Measurements from ENCODE around the gene PHLPP1. TPM values are rescaled to one million over a fixed set of nuclear protein-coding genes. Genes with fewer than 3 reads are reported as not detected.

The PHLPP1 gene
- total and polyA plus RNA-seq, 9 donors, result 6.3 to 11.3 (median 9.8) TPM

DNA sequence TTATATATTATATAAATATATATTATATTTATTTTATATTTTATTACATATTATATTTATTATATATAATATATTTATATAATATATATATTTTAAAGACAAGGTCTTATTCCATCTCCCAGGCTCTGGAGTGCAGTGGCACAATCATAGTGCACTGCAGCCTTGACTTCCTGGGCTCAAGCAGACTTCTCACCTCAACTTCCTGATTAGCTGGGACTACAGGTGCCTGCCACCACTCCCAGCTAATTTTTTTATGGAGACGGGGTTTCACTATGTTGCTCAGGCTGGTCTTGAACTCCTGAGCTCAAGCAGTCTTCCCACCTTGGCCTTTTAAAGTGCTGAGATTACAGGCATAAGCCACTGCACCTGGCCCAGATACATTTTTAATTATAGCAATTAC, 110.0 kb downstream of the PHLPP1 start:
- Histone ChIP-seq H3K4me1 (ENCODE audit: control insufficient read depth, insufficient read depth, low read length) (peaks cover 3% of the 10 kb centered on the region), H3K9me3 (replicated peaks; ENCODE audit: control insufficient read depth, low read depth, low read length) (no peaks in the 10 kb centered on the region), H3K27ac (ENCODE audit: low read length) (no peak overlapping the region), H3K36me3 (ENCODE audit: control insufficient read depth, insufficient read depth, low read length) (peaks cover 2% of the 10 kb centered on the region), H3K27me3 (ENCODE audit: control insufficient read depth, insufficient read depth, low read length) (no peaks in the 10 kb centered on the region), H3K4me3 (ENCODE audit: low read length) (no peak overlapping the region)
- 100% methylated on average over 1 of the region's 1 CpG for WGBS (ENCODE audit: insufficient coverage)
- DNase-seq, result no peak

DNA sequence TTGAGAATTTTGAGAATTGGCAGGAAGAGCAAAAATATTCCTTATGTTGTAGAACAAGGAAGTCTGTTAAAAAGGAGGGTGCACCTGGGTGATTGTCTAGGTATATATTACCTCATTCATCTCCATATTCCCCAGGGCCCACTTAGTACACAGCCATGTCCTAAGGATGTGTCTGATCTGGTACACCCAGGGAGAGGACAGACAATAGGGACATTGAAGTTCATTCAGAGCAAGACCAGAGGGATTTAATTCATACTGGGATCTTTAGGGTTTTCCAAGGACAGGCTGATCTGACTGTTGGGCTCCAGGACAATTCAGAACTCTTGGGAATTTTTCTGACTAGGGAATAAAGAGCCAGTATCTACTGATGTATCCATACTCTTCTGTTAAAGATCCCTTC, 112.1 kb downstream of the PHLPP1 start:
- no peak for DNase-seq
- Histone ChIP-seq H3K4me1 (ENCODE audit: control insufficient read depth, insufficient read depth, low read length) (peaks cover 3% of the 10 kb centered on the region), H3K36me3 (ENCODE audit: control insufficient read depth, insufficient read depth, low read length) (peaks cover 4% of the 10 kb centered on the region), H3K27ac (ENCODE audit: low read length) (no peak overlapping the region), H3K9me3 (replicated peaks; ENCODE audit: control insufficient read depth, low read depth, low read length) (no peaks in the 10 kb centered on the region), H3K27me3 (ENCODE audit: control insufficient read depth, insufficient read depth, low read length) (no peaks in the 10 kb centered on the region), H3K4me3 (ENCODE audit: low read length) (no peak overlapping the region)

DNA sequence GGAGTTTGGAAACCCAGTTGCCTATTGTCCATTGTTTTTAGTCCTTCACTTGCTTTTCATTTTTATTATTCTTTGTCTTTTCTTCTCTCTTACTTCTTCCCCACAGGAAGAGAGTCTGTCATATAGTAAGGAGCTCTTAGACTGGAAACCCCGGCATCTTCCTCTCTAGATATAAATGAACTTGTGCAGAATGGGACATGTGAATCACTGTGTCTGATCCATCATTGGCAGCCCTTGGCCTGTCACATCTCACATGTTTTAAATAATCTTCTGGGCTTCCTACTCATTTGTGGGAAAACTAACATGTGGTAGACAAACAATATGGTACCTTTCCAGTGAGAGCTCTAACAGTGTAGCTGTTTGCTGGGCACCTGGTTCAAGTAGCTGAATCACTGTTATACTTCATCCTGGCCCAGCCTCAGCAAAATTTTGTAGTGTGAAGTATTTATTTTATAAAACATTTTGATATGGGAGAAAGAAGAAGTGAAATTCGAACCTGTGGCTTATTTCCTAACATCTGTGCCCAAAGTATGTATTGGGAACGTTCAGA, 112.8 kb downstream of the PHLPP1 start:
- no CpG with 5 or more reads among the region's 3 CpGs for WGBS (ENCODE audit: insufficient coverage)

DNA sequence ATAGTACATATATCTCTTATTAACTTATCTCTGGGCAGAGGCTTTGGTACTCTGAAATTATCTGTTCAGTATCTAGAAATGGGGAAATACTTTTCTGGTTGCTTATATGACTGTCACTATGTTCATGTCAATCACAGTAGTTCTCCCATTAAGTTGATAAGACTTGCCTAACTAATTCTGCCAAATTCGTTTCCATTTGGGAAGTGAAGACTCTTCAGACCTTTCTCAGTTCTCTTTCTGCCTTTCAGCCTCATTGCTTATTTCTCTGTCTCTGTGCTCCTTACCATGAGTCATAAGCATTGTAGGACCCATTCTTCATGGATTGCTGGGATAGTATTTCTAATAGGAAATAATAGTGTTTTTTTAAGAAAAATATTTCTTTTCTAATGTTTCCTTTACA, 113.5 kb downstream of the PHLPP1 start:
- no peak overlapping the region for H3K4me3 ChIP-seq (ENCODE audit: low read length)
- H3K27me3 ChIP-seq (ENCODE audit: control insufficient read depth, insufficient read depth, low read length), result no peaks in the 10 kb centered on the region
- peaks cover 3% of the 10 kb centered on the region for H3K4me1 ChIP-seq (ENCODE audit: control insufficient read depth, insufficient read depth, low read length)
- H3K36me3 ChIP-seq (ENCODE audit: control insufficient read depth, insufficient read depth, low read length), result peaks cover 4% of the 10 kb centered on the region
- H3K9me3 ChIP-seq (replicated peaks; ENCODE audit: control insufficient read depth, low read depth, low read length), result no peaks in the 10 kb centered on the region
- WGBS (ENCODE audit: insufficient coverage), result 100% methylated on average over 1 of the region's 1 CpG
- no peak for DNase-seq
- H3K27ac ChIP-seq (ENCODE audit: low read length), result no peak overlapping the region

More for the DNA sequence above, 112.8 kb downstream of the PHLPP1 start:
- H3K9me3 ChIP-seq (replicated peaks; ENCODE audit: control insufficient read depth, low read depth, low read length), result no peaks in the 10 kb centered on the region
- no peak overlapping the region for H3K27ac ChIP-seq (ENCODE audit: low read length)
- no peak overlapping the region for H3K4me3 ChIP-seq (ENCODE audit: low read length)
- DNase-seq, result no peak
- H3K36me3 ChIP-seq (ENCODE audit: control insufficient read depth, insufficient read depth, low read length), result peaks cover 4% of the 10 kb centered on the region
- H3K4me1 ChIP-seq (ENCODE audit: control insufficient read depth, insufficient read depth, low read length), result peaks cover 3% of the 10 kb centered on the region
- no peaks in the 10 kb centered on the region for H3K27me3 ChIP-seq (ENCODE audit: control insufficient read depth, insufficient read depth, low read length)

DNA sequence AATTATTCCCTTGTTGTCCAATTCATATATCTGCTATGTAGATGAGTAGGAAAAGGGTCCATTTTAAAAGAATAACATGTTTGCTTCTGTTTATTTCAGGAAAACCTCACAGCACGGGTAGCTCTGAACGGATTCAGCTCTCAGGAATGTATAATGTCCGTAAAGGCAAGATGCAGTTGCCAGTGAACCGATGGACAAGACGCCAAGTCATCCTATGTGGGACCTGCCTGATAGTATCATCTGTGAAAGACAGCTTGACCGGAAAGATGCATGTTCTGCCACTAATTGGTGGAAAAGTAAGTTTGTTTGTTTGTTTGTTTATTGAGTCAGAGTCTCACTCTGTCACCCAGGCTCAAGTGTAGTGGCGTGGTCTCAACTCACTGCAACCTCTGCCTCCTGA, 114.6 kb downstream of the PHLPP1 start:
- H3K36me3 ChIP-seq (ENCODE audit: control insufficient read depth, insufficient read depth, low read length), result peaks cover 4% of the 10 kb centered on the region
- WGBS (ENCODE audit: insufficient coverage), result 90% methylated on average over 5 of the region's 7 CpGs
- no peak for DNase-seq
- H3K27me3 ChIP-seq (ENCODE audit: control insufficient read depth, insufficient read depth, low read length), result no peaks in the 10 kb centered on the region
- peaks cover 3% of the 10 kb centered on the region for H3K4me1 ChIP-seq (ENCODE audit: control insufficient read depth, insufficient read depth, low read length)
- H3K9me3 ChIP-seq (replicated peaks; ENCODE audit: control insufficient read depth, low read depth, low read length), result no peaks in the 10 kb centered on the region
- no peak overlapping the region for H3K4me3 ChIP-seq (ENCODE audit: low read length)
- H3K27ac ChIP-seq (ENCODE audit: low read length), result no peak overlapping the region

DNA sequence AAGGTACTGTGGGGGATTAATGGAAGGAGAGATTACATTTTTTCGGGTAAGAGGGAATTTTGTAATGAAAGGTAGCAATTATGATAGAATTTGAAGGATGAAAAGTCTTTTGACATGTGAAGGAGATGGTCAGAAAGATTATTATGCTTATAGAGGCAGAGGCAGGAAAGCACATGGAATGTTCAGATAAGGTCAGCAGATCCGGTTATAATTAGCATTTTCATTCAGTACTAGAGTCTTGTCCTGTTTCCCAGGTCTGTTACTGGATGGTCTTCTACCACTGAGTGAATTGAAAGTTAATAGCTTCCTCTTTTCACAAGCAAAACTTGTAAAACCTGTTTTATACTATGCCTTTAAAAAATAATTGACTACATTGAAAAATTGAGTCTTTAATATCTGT, 116.9 kb downstream of the PHLPP1 start:
- H3K27ac ChIP-seq (ENCODE audit: low read length), result no peak overlapping the region
- 75% methylated on average over 1 of the region's 2 CpGs for WGBS (ENCODE audit: insufficient coverage)
- no peak for DNase-seq
- H3K27me3 ChIP-seq (ENCODE audit: control insufficient read depth, insufficient read depth, low read length), result no peaks in the 10 kb centered on the region
- H3K4me1 ChIP-seq (ENCODE audit: control insufficient read depth, insufficient read depth, low read length), result peaks cover 3% of the 10 kb centered on the region
- no peak overlapping the region for H3K4me3 ChIP-seq (ENCODE audit: low read length)
- peaks cover 4% of the 10 kb centered on the region for H3K36me3 ChIP-seq (ENCODE audit: control insufficient read depth, insufficient read depth, low read length)
- H3K9me3 ChIP-seq (replicated peaks; ENCODE audit: control insufficient read depth, low read depth, low read length), result no peaks in the 10 kb centered on the region

DNA sequence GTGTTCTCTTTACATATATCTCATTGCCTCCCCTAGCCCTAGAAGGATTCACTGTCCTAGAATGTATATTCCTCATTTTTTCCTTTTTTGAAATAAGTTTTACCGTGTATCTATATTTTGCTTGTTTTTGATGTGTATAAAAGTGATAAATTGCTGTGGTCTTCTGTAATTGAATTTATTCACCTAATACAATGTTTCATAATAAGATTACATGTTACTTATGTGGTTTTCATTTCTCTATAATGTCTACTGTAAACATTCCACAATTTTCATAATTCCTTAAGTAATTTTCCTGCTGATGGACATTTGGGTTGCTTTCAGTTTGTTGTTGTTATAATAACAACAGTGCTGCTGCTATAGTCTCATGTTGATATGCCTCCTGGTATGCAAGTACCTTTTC, 118.2 kb downstream of the PHLPP1 start:
- no peaks in the 10 kb centered on the region for H3K9me3 ChIP-seq (replicated peaks; ENCODE audit: control insufficient read depth, low read depth, low read length)
- no peak overlapping the region for H3K4me3 ChIP-seq (ENCODE audit: low read length)
- no peaks in the 10 kb centered on the region for H3K4me1 ChIP-seq (ENCODE audit: control insufficient read depth, insufficient read depth, low read length)
- no CpG with 5 or more reads among the region's 1 CpG for WGBS (ENCODE audit: insufficient coverage)
- H3K27ac ChIP-seq (ENCODE audit: low read length), result no peak overlapping the region
- H3K36me3 ChIP-seq (ENCODE audit: control insufficient read depth, insufficient read depth, low read length), result peaks cover 4% of the 10 kb centered on the region
- no peaks in the 10 kb centered on the region for H3K27me3 ChIP-seq (ENCODE audit: control insufficient read depth, insufficient read depth, low read length)
- no peak for DNase-seq

DNA sequence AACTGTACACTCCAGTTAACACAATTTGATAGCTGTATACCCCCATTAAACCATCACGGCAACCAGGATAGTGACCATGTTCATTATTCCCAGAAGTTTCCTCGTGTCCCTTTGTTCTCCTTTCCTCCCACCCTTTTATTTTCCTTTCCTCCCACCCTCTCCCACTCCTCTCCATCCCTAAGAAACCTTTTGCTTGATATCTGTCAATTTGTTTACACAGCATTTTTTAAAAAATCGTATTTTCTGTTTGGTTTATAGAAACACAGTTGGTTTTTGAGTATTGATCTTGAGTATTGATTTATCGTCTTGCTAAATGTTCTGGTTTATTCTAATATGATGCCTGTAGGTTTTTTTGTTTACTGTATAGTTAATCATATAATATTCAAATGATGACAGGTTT, 119.4 kb downstream of the PHLPP1 start:
- Histone ChIP-seq H3K9me3 (replicated peaks; ENCODE audit: control insufficient read depth, low read depth, low read length) (no peaks in the 10 kb centered on the region), H3K4me3 (ENCODE audit: low read length) (no peak overlapping the region), H3K4me1 (ENCODE audit: control insufficient read depth, insufficient read depth, low read length) (no peaks in the 10 kb centered on the region), H3K27ac (ENCODE audit: low read length) (no peak overlapping the region), H3K27me3 (ENCODE audit: control insufficient read depth, insufficient read depth, low read length) (no peaks in the 10 kb centered on the region), H3K36me3 (ENCODE audit: control insufficient read depth, insufficient read depth, low read length) (peaks cover 4% of the 10 kb centered on the region)
- no peak for DNase-seq
- WGBS (ENCODE audit: insufficient coverage), result 74% methylated on average over 2 of the region's 4 CpGs

DNA sequence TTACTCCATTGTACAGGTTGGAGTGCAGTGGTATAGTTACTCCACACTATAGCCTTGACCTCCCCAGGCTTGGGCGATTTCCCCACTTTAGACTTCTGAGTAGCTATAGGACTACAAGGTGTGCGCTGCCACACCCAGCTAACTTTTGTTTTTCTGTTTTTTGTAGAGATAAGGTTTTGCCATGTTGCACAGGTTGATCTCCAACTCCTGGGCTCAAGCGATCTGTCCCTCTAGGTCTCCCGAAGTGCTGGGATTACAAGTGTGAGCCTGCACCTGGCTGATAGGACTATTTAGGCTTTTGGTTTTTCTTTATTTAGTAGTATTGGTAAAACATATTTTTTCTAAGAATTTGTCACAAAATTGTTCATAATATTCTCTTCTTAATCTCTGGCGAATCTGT, 121.7 kb downstream of the PHLPP1 start:
- H3K9me3 ChIP-seq (replicated peaks; ENCODE audit: control insufficient read depth, low read depth, low read length), result no peaks in the 10 kb centered on the region
- H3K27ac ChIP-seq (ENCODE audit: low read length), result no peak overlapping the region
- H3K4me3 ChIP-seq (ENCODE audit: low read length), result no peak overlapping the region
- DNase-seq, result no peak
- no peaks in the 10 kb centered on the region for H3K4me1 ChIP-seq (ENCODE audit: control insufficient read depth, insufficient read depth, low read length)
- H3K36me3 ChIP-seq (ENCODE audit: control insufficient read depth, insufficient read depth, low read length), result no peaks in the 10 kb centered on the region
- WGBS (ENCODE audit: insufficient coverage), result 100% methylated on average over 2 of the region's 5 CpGs
- H3K27me3 ChIP-seq (ENCODE audit: control insufficient read depth, insufficient read depth, low read length), result no peaks in the 10 kb centered on the region

DNA sequence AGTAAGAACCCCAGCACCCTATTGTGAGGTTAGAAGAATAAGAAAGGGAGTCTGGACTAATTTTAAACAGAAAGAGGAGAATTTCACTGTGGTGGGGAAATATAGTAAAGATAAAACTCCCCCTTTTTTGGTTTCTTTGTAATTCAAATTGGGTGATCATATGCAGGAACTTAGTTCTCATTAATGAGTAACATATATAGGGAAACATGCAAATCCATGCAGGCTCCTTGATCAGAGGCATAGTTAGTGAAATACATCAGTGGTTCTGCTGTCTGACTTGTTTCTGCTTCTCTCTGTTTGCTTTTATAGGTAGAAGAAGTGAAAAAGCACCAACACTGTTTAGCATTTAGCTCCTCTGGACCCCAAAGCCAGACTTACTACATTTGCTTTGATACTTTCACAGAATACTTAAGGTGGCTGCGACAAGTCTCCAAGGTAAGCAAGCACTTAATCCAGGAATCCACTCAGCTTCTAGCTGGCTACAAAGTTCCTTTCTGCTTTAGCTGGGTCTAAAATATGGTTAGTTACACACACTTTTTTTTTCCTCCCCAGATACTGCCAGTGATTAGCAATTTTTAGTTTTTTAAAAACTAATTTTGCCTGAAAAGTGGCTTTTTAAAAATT, 123.2 kb downstream of the PHLPP1 start:
- no CpG with 5 or more reads among the region's 1 CpG for WGBS (ENCODE audit: insufficient coverage)
- Histone ChIP-seq H3K27me3 (ENCODE audit: control insufficient read depth, insufficient read depth, low read length) (no peaks in the 10 kb centered on the region), H3K4me1 (ENCODE audit: control insufficient read depth, insufficient read depth, low read length) (no peaks in the 10 kb centered on the region), H3K27ac (ENCODE audit: low read length) (no peak overlapping the region), H3K4me3 (ENCODE audit: low read length) (no peak overlapping the region), H3K9me3 (replicated peaks; ENCODE audit: control insufficient read depth, low read depth, low read length) (no peaks in the 10 kb centered on the region), H3K36me3 (ENCODE audit: control insufficient read depth, insufficient read depth, low read length) (no peaks in the 10 kb centered on the region)
- no peak for DNase-seq
